Panc1 (cell line): ENCODE measurements around the gene ARHGEF7.

Experiments
- CTCF ChIP-seq: fragments of 450-650 bp; IDR thresholded peaks from 2 replicates; pipeline ENCODE4 v1.5.1; 2017; ENCODE audit warnings: mild to moderate bottlenecking
- POLR2AphosphoS5 ChIP-seq: IDR thresholded peaks from 2 replicates; pipeline ENCODE4 v1.6.1; 2012; ENCODE audit warnings: mild to moderate bottlenecking, low read depth, low read length, moderate library complexity
- SIN3A ChIP-seq: IDR thresholded peaks from 2 replicates; pipeline ENCODE4 v1.6.1; 2012; ENCODE audit warnings: low read depth, mild to moderate bottlenecking, low read length, moderate library complexity, borderline replicate concordance; ENCODE audit not compliant: insufficient read depth
- TCF7L2 ChIP-seq: IDR thresholded peaks from 2 replicates; pipeline ENCODE4 v1.6.1; 2011; ENCODE audit warnings: mild to moderate bottlenecking, low read depth, low read length, inconsistent platforms

- TF ChIP-seq CTCF (no peak), POLR2AphosphoS5 (no peak), SIN3A (no peak), TCF7L2 (no peak)
These were observed 86.3 kb downstream of the ARHGEF7 start for GRCh38 chr13:111201304-111201940.
